Testis (tissue), 3 donors: ENCODE results near the gene CCDC167. TPM values are rescaled to one million over a fixed set of nuclear protein-coding genes. Genes with fewer than 3 reads are reported as not detected.
"Not testable (repeated sequence)": the region's sequence is repeated elsewhere in the genome, so short reads cannot be mapped to it uniquely, and the experiment has no call there.

Experiments
- DNase-seq: peaks from one replicate; pipeline ENCODE4 v3.0.0-alpha.2; 2019
- H3K27ac ChIP-seq, 2 donors: fragments of 200-600 bp; sonication (generic); one replicate each; pipeline ENCODE4 v1.5.1; 2019
- H3K27me3 ChIP-seq: fragments of 200-600 bp; sonication (generic); one replicate; pipeline ENCODE4 v1.5.1; 2019
- H3K36me3 ChIP-seq: fragments of 200-600 bp; sonication (generic); one replicate; pipeline ENCODE4 v1.5.1; 2017; ENCODE audit warnings: low read depth; ENCODE audit errors: missing control alignments
- H3K4me1 ChIP-seq: fragments of 200-600 bp; sonication (generic); one replicate; pipeline ENCODE4 v1.5.1; 2019
- H3K4me3 ChIP-seq, 2 donors: fragments of 200-600 bp; sonication (generic); one replicate each; pipeline ENCODE4 v1.5.1; 2017 to 2019
- H3K9me3 ChIP-seq: fragments of 200-600 bp; sonication (generic); one replicate; pipeline ENCODE4 v1.5.1; 2017
- POLR2A ChIP-seq: fragments of 450-650 bp; IDR thresholded peaks from one replicate; pipeline ENCODE4 v1.6.1; 2017; ENCODE audit warnings: antibody characterized with exemption, mild to moderate bottlenecking, moderate library complexity
- WGBS, 2 donors: methylation state at CpG; one replicate each; pipeline ENCODE4 v1.1.5; 2018; 5-methylcytosine and 5-hydroxymethylcytosine counted together
- intact Hi-C: fragments of 100-400 bp; cut with DNase I; formaldehyde crosslinking; loops from one replicate; pipeline ENCODE4 v1.15.1; 2023; ENCODE audit warnings: low total_unique reads
- polyA plus RNA-seq: library from polyadenylated mRNA; stranded (reverse); fragments of 350-450 nt; fragmentation: Illumina TruSeq; extraction: RNeasy Lipid Tissue Mini Kit (QIAGEN cat#74804); gene quantifications from one replicate; pipeline ENCODE4 v1.2.3, GENCODE V29; 2014; ENCODE audit warnings: low read depth, low replicate concordance; ENCODE audit not compliant: insufficient read depth
- total RNA-seq, 2 donors: library from RNA; depleted of rRNA; stranded (reverse); fragments of >200 nt; gene quantifications; one replicate each; pipeline ENCODE4 v1.2.3, GENCODE V29; 2016
- TF ChIP-seq, protein P1 (sequence below), 3 experiments: fragments of 450-650 bp in 2 of 3; fragments of 200-600 bp in 1 of 3; sonication (generic) in 1 of 3; IDR thresholded peaks; one replicate each; pipeline ENCODE4 v1.5.1; 2016 to 2019; ENCODE audit warnings: antibody characterized with exemption in 3 of 3, mild to moderate bottlenecking in 2 of 3, moderate library complexity in 1 of 3

CCDC167 gene
- total and polyA plus RNA-seq, 3 donors from 2014 or later, result 65.2 to 73.5 (median 65.4) TPM

DNA sequence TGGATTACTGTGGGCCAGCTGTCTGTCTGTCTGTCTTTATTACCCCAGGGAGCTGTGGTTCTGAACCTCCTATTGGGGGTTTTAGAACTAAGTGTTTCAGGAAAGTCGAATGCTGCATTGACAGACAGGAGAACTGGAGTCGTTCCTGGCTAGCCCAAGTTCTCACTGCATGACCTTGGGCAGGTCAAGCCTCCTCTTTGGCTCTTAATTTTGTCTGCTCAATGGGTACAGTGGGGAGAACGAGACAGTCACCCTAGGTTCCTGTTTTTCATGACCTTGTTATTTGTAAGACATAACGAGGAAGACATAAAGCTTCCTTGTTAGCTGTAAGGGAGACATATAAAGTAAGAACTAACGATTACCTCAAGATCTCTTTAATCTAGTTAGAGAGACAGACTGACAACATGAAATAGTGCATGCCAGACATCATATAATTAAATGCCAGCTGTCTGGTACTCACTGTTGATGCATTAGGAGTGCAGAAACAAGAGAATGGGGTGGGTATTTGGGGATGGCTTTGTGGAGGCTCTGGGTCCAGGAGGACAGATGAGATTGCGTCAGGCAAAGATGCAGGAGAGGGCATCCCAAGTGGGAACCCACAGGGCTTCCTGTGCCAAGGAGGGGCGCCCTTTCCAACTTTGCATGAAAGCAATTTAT is 3.7 kb upstream of the CCDC167 start:
- DNase-seq, result no peak
- intact Hi-C loops, result no loop called here
- Histone ChIP-seq H3K27me3 (no peaks in the 10 kb centered on the region), H3K36me3 (no peaks in the 10 kb centered on the region), H3K4me1 (peaks cover 4% of the 10 kb centered on the region), H3K27ac (no peak overlapping the region), H3K9me3 (no peaks in the 10 kb centered on the region), H3K4me3 (no peak overlapping the region)
- 58 to 62% methylated on average over 7 of the region's 7 CpGs for WGBS, 2 donors
- no peak for TF ChIP-seq POLR2A
- TF ChIP-seq, protein P1, sequence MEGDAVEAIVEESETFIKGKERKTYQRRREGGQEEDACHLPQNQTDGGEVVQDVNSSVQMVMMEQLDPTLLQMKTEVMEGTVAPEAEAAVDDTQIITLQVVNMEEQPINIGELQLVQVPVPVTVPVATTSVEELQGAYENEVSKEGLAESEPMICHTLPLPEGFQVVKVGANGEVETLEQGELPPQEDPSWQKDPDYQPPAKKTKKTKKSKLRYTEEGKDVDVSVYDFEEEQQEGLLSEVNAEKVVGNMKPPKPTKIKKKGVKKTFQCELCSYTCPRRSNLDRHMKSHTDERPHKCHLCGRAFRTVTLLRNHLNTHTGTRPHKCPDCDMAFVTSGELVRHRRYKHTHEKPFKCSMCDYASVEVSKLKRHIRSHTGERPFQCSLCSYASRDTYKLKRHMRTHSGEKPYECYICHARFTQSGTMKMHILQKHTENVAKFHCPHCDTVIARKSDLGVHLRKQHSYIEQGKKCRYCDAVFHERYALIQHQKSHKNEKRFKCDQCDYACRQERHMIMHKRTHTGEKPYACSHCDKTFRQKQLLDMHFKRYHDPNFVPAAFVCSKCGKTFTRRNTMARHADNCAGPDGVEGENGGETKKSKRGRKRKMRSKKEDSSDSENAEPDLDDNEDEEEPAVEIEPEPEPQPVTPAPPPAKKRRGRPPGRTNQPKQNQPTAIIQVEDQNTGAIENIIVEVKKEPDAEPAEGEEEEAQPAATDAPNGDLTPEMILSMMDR (IDR thresholded peaks at IDR 0.05), result no peak

DNA sequence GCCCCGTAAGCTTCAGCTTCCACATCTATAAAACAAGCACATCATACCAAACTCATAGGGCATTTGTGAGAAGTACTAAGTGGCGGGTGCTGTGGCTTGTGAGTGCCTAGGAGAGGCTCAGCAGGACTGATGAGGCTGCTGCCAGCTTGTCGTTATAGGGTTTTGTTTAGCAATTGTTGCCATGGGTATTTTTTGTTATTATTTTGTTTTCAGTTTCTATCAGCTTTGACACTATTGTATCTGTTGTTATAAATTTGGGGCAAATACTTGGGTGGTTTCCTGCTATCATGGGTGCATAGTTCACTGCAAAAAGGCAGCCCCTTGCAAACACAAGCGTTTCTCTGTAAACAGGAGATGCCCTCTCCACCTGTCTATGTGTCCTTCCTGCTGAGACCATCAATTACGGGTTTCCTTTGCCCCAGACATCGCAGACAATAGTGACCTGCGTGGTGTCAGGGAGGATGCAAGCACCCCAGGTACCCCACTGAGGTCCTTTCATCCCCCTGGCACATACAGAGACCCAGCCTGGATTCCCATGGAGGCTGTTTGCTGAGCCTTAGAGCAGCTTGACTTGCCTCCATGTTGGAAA is 3.1 kb upstream of the CCDC167 start:
- H3K4me3 ChIP-seq, result no peak overlapping the region
- peaks cover 4% of the 10 kb centered on the region for H3K4me1 ChIP-seq
- H3K27me3 ChIP-seq, result no peaks in the 10 kb centered on the region
- TF ChIP-seq, protein P1 (IDR thresholded peaks at IDR 0.05), result no peak
- TF ChIP-seq POLR2A, result no peak
- no peaks in the 10 kb centered on the region for H3K9me3 ChIP-seq
- 71 to 73% methylated on average over 7 of the region's 7 CpGs for WGBS, 2 donors
- no peak for DNase-seq
- intact Hi-C loops, result no loop called here
- no peak overlapping the region for H3K27ac ChIP-seq
- no peaks in the 10 kb centered on the region for H3K36me3 ChIP-seq

DNA sequence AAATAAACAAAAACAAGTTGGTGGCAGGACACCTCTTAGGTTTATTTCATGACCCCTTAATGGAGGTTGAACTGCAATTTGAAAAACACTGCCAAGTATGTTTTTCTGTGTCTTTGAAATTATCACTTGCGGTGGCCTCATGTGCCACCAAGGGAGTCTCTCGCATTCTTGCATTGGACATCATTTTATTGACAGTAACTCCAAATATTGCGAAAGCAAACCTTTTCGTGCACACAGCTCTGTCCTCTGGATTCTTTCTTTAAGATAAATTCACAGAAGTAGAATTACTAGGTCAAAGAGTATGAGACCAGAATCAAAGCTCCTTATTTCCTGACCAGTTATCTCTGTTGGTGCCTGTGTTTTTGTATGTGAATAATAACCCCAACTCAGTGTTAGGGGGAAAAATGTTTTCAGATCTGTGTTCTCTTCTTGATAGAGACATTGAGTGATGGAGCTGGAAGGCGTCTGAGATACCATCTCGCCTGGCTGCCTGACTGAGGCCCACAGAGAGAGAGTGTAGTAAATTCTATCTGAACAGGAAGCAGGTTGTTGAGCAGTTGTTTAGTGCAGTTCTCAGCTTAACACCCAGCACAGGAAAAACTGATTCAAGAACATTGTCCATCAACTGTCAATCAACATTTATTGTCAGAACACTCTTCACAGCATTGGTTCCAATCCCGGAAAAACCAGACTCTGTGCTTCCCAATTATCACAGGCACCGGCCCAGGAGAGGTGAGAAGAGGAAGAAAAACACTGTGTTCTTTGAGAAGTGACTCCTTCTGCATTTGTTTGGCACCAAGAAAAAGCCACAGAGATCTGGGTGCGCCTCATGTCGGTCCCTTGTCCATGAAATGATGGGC is 2.2 kb upstream of the CCDC167 start:
- WGBS, 2 donors, result 80 to 85% methylated on average over 10 of the region's 10 CpGs
- H3K4me1 ChIP-seq, result peaks cover 4% of the 10 kb centered on the region
- intact Hi-C loops, result no loop called here
- H3K4me3 ChIP-seq, result no peak overlapping the region
- H3K9me3 ChIP-seq, result no peaks in the 10 kb centered on the region
- DNase-seq, result no peak
- no peaks in the 10 kb centered on the region for H3K27me3 ChIP-seq
- no peak overlapping the region for H3K27ac ChIP-seq
- no peaks in the 10 kb centered on the region for H3K36me3 ChIP-seq
- TF ChIP-seq, protein P1 (IDR thresholded peaks at IDR 0.05), result no peak
- no peak for TF ChIP-seq POLR2A

DNA sequence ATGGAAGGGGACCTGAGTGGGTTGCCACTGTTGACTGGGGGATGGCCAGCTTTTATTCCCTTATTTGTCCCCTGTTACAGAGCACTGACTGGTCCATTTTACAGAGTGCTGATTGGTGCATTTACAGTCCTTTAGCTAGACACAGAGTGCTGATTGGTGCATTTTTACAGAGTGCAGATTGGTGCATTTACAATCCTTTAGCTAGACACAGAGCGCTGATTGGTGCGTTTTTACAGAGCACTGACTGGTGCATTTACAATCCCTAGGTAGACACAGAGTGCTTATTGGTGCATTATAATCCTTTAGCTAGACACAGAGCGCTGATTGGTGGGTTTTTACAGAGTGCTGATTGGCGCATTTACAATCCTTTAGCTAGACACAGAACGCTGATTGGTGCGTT is 1.2 kb upstream of the CCDC167 start:
- intact Hi-C loops, H3K9me3 ChIP-seq, H3K36me3 ChIP-seq, H3K4me3 ChIP-seq, H3K27ac ChIP-seq, DNase-seq, H3K27me3 ChIP-seq, H3K4me1 ChIP-seq: not testable (repeated sequence)
- WGBS, 2 donors, result 92 to 93% methylated on average over 6 of the region's 6 CpGs

DNA sequence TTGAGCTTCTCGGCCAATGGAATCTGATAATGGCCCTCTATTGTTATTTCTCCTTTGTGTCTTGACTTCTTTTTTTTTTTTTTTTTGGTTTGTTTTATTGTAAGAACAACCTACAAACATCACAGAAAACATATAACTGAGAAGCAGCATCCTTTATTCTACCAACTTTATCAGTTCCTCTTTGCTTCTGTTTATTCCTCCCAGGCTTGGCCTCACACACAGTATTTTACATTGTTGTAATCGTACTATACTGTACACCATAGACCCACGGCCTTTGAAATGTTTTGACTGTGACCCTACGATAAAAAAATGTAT is 558 bp upstream of the CCDC167 start:
- TF ChIP-seq, protein P1 (IDR thresholded peaks at IDR 0.05), result no peak
- TF ChIP-seq POLR2A, result no peak
- intact Hi-C loops, result no loop called here
- no peak for DNase-seq
- Histone ChIP-seq H3K4me3 (peak overlapping the region in 1 of 2 donors; percentile 75), H3K36me3 (no peaks in the 10 kb centered on the region), H3K27me3 (no peaks in the 10 kb centered on the region), H3K27ac (peak overlapping the region in 1 of 2 donors; percentile 62), H3K9me3 (no peaks in the 10 kb centered on the region), H3K4me1 (peaks cover 4% of the 10 kb centered on the region)
- WGBS, 2 donors, result 66% methylated on average over 4 of the region's 4 CpGs
